ENCODE results near the gene TAS2R60. TPM values are rescaled to one million over a fixed set of nuclear protein-coding genes. Genes with fewer than 3 reads are reported as not detected.

The TAS2R60 gene
- total RNA-seq, 1 experiment from 2014 or later: not detected

DNA sequence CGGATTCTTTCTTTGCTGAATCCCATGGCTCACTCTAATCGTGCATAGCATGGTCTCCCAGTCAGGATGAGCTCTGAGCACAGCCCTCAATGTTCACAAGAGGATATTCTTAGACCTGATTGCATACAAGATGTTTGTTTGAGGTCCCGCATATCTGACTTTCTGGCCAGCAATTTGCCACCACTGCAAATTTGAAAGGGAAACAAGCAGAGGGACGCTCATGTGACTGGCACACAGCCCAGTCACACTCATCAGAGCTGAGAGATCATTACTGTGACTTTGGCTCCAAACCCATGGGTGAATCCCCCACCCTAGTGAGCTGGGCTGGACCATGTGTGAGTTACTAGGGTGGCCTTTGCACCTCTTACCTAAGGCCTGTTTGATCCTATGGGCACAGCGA, 44.3 kb downstream of the TAS2R60 start:
- CTCF ChIA-PET: no interaction called here
- intact Hi-C loops (cut with micrococcal nuclease; ENCODE audit: unreplicated experiment): no loop called here

DNA sequence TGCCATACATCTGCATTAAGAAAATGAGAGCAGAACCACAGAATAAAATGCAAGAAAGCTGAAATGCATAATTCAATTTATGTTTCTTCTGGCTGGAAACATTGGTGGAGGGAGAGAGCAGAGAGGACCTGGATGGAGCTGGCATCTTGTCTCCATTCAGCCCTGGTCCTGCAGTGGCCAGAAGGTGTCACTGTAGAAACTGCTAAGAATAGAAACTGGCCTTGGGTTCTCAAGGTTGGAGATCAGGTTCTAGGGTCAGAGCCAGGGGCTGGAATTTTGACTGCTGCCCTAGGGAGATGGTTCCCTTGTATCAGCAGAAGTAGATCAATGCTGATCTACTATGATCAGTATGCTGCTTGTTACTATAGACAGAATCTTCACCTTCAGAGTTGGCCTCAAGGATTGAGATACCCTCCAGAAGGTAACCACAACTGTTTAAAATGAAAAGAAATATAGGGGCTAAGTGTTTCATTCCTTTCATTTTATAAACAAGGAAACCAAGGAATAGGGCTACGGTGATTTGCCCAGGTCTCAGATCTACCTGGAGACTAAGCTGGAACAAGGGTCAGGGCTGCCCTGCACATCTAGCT, 47.6 kb downstream of the TAS2R60 start:
- no TSS peak for BruUV-seq (replicated peaks)
- DNase-seq (ENCODE audit: low spot score): no peak
- TF ChIP-seq EZH2 (IDR thresholded peaks at IDR 0.05; ENCODE audit: borderline replicate concordance, low read depth, low read length, poor library complexity, severe bottlenecking): no peak
- TF ChIP-seq, protein P1, sequence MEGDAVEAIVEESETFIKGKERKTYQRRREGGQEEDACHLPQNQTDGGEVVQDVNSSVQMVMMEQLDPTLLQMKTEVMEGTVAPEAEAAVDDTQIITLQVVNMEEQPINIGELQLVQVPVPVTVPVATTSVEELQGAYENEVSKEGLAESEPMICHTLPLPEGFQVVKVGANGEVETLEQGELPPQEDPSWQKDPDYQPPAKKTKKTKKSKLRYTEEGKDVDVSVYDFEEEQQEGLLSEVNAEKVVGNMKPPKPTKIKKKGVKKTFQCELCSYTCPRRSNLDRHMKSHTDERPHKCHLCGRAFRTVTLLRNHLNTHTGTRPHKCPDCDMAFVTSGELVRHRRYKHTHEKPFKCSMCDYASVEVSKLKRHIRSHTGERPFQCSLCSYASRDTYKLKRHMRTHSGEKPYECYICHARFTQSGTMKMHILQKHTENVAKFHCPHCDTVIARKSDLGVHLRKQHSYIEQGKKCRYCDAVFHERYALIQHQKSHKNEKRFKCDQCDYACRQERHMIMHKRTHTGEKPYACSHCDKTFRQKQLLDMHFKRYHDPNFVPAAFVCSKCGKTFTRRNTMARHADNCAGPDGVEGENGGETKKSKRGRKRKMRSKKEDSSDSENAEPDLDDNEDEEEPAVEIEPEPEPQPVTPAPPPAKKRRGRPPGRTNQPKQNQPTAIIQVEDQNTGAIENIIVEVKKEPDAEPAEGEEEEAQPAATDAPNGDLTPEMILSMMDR (conservative IDR thresholded peaks at IDR 0.05; ENCODE audit: low read depth, low read length): peak; percentile 53
- POLR2A ChIA-PET (ENCODE audit: low non-redundant PET): no interaction called here
- Histone ChIP-seq H3K9me3 (ENCODE audit: low read depth, low read length, poor library complexity, severe bottlenecking) (no peaks in the 10 kb centered on the region), H3K4me1 (ENCODE audit: insufficient read depth, low read length, poor library complexity, severe bottlenecking) (no peaks in the 10 kb centered on the region), H3K27me3 (replicated peaks; ENCODE audit: insufficient read depth, low read depth, low read length, poor library complexity) (no peaks in the 10 kb centered on the region), H3K4me3 (ENCODE audit: low read depth, low read length, poor library complexity, severe bottlenecking) (no peak overlapping the region), H3K27ac (ENCODE audit: low read depth, low read length, poor library complexity, severe bottlenecking) (no peak overlapping the region), H3K36me3 (ENCODE audit: insufficient read depth, low read length, poor library complexity, severe bottlenecking) (no peaks in the 10 kb centered on the region)
- CTCF ChIA-PET: no interaction called here
- intact Hi-C loops (cut with micrococcal nuclease; ENCODE audit: unreplicated experiment): no loop called here

More for the DNA sequence above, 44.3 kb downstream of the TAS2R60 start:
- no peaks in the 10 kb centered on the region for H3K9me3 ChIP-seq (ENCODE audit: low read depth, low read length, poor library complexity, severe bottlenecking)
- H3K36me3 ChIP-seq (ENCODE audit: insufficient read depth, low read length, poor library complexity, severe bottlenecking): no peaks in the 10 kb centered on the region
- DNase-seq (ENCODE audit: low spot score): peak; percentile 31
- H3K4me3 ChIP-seq (ENCODE audit: low read depth, low read length, poor library complexity, severe bottlenecking): no peak overlapping the region
- no TSS peak for BruUV-seq (replicated peaks)
- no peaks in the 10 kb centered on the region for H3K27me3 ChIP-seq (replicated peaks; ENCODE audit: insufficient read depth, low read depth, low read length, poor library complexity)
- TF ChIP-seq, protein P1 (conservative IDR thresholded peaks at IDR 0.05; ENCODE audit: low read depth, low read length): no peak
- H3K27ac ChIP-seq (ENCODE audit: low read depth, low read length, poor library complexity, severe bottlenecking): no peak overlapping the region
- POLR2A ChIA-PET (ENCODE audit: low non-redundant PET): no interaction called here
- no peaks in the 10 kb centered on the region for H3K4me1 ChIP-seq (ENCODE audit: insufficient read depth, low read length, poor library complexity, severe bottlenecking)

DNA sequence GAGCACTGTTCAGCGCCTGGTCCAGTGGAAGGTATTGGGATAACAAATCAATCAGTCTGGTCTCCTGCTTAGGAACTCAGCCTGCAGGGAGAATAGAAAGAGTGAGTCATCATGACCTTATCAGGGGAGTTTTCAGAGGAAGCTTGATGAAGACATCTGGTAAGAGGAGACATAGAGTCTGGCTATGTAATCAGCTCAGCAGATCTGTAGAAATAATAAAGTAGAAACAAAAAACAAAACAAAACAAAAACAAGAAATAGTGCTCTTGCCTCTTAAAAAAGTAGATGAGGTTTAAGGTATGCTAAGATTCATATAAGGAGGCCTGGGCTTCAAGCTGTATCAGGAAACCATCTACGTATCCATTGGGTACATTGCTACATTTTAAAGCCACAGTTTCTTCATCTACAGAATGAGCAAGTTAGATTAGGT, 48.8 kb downstream of the TAS2R60 start:
- ChIA-PET CTCF (interaction anchor here (0.8 kb wide), 1 partner anchor 112 kb away, joined by 8 read pairs; no protein-coding TSS in a partner anchor), POLR2A (ENCODE audit: low non-redundant PET) (no interaction called here)
- no peaks in the 10 kb centered on the region for H3K36me3 ChIP-seq (ENCODE audit: insufficient read depth, low read length, poor library complexity, severe bottlenecking)
- peak; percentile 22 for DNase-seq (ENCODE audit: low spot score)
- H3K27me3 ChIP-seq (replicated peaks; ENCODE audit: insufficient read depth, low read depth, low read length, poor library complexity): no peaks in the 10 kb centered on the region
- intact Hi-C loops (cut with micrococcal nuclease; ENCODE audit: unreplicated experiment): no loop called here
- no peak overlapping the region for H3K4me3 ChIP-seq (ENCODE audit: low read depth, low read length, poor library complexity, severe bottlenecking)
- BruUV-seq (replicated peaks): no TSS peak
- no peak for TF ChIP-seq EZH2 (IDR thresholded peaks at IDR 0.05; ENCODE audit: borderline replicate concordance, low read depth, low read length, poor library complexity, severe bottlenecking)
- TF ChIP-seq, protein P1 (conservative IDR thresholded peaks at IDR 0.05; ENCODE audit: low read depth, low read length): no peak
- H3K27ac ChIP-seq (ENCODE audit: low read depth, low read length, poor library complexity, severe bottlenecking): no peak overlapping the region
- H3K9me3 ChIP-seq (ENCODE audit: low read depth, low read length, poor library complexity, severe bottlenecking): no peaks in the 10 kb centered on the region
- H3K4me1 ChIP-seq (ENCODE audit: insufficient read depth, low read length, poor library complexity, severe bottlenecking): no peaks in the 10 kb centered on the region

Data from A673 (cell line).